ENCODE measurements around the gene PTPRN2.

Gene PTPRN2

DNA sequence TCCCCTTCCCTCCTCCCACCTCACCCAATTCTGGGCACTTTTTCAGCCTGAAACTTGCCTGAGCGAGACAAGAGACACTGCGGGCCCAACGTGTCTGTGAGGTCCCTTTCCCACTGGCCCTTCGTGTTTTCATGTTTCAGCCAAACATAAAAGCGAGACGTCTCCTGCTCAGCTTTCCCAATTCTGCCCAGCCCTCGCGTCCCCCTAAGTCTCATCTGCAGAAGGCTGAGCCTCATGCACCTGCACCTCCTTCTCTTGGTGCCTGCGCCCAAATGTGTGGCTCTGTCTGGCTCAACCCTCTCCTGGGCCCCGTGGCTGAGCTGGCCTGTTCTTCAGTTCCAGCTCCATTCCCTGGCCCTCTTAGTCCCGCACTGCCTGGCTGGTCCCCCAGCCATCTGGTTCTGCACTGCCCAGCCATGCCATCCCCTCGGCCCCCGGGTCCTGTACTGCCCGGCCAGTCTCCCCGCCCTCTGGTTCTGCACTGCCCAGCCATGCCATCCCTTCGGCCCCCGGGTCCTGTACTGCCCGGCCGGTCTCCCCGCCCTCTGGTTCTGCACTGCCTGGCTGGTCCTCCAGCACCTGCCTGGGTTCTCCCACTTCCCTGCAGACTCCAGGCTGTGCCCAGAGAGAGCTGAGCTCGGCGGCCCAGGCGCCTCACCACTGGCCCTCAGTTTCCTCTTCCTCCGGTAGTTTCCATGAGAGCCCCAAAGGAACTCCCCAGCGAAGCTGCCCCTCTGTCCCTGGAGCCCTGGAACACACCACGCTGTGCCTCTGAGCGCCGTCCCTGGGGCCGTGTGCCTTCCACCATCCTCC is 1026.7 kb downstream of the PTPRN2 start:
- no peak for DNase-seq (ENCODE audit: extremely low read depth, low read depth)
- TF ChIP-seq, protein P1, sequence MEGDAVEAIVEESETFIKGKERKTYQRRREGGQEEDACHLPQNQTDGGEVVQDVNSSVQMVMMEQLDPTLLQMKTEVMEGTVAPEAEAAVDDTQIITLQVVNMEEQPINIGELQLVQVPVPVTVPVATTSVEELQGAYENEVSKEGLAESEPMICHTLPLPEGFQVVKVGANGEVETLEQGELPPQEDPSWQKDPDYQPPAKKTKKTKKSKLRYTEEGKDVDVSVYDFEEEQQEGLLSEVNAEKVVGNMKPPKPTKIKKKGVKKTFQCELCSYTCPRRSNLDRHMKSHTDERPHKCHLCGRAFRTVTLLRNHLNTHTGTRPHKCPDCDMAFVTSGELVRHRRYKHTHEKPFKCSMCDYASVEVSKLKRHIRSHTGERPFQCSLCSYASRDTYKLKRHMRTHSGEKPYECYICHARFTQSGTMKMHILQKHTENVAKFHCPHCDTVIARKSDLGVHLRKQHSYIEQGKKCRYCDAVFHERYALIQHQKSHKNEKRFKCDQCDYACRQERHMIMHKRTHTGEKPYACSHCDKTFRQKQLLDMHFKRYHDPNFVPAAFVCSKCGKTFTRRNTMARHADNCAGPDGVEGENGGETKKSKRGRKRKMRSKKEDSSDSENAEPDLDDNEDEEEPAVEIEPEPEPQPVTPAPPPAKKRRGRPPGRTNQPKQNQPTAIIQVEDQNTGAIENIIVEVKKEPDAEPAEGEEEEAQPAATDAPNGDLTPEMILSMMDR (IDR thresholded peaks at IDR 0.05; ENCODE audit: low read depth, low read length): no peak

DNA sequence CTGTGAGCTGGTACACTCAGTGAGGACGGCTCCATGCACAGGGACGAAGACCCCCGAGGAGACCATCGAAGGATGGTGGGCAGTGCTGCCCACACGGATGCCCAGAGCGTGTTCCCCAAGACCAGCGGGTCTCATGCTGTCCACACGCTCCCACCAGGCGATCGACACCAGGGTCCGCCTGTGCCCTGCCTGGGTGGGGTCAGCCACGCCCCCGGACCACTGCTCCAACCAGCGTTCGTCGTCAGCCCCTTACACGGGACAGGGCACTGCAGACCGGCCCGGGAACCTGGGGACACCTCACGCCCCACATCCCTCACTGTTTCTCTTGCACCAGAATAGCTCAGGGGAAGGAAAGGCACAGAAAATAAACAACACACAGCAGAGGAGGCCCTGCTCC is 1027.4 kb downstream of the PTPRN2 start:
- DNase-seq (ENCODE audit: extremely low read depth, low read depth): no peak
- TF ChIP-seq, protein P1 (IDR thresholded peaks at IDR 0.05; ENCODE audit: low read depth, low read length): no peak

DNA sequence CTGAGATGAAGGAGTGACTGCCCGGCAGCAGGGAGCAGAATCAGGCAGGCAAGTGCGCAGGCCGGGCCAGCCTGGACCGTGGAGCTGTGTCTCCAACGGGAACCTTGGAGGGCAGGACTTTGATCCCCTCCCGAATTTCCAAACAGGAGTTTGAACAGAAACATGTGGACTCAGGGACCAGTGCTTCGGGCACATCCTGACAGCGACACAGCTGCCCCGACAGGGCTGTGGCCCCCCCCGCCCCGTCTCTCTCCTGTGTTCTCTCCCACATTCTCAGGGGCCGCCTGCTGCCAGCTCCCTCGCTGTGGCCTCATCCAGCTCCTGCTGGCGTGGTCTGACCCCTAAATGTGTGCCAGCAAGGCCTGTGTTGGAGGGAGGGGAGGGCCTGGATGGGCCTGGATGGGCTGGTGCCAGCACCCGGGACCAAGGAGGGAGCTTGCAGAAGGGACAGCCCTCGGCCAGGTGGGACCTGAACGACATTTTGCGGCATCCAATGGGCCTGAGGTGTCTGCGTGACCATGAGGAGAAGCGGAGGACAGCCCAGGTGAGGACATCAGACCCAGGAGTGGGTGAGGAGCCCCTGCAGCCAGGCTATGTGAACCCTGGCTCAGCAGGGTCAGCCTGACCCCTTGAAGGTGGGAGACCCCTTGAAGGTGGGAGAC is 1027.9 kb downstream of the PTPRN2 start:
- DNase-seq (ENCODE audit: extremely low read depth, low read depth): no peak
- TF ChIP-seq, protein P1 (IDR thresholded peaks at IDR 0.05; ENCODE audit: low read depth, low read length): no peak

DNA sequence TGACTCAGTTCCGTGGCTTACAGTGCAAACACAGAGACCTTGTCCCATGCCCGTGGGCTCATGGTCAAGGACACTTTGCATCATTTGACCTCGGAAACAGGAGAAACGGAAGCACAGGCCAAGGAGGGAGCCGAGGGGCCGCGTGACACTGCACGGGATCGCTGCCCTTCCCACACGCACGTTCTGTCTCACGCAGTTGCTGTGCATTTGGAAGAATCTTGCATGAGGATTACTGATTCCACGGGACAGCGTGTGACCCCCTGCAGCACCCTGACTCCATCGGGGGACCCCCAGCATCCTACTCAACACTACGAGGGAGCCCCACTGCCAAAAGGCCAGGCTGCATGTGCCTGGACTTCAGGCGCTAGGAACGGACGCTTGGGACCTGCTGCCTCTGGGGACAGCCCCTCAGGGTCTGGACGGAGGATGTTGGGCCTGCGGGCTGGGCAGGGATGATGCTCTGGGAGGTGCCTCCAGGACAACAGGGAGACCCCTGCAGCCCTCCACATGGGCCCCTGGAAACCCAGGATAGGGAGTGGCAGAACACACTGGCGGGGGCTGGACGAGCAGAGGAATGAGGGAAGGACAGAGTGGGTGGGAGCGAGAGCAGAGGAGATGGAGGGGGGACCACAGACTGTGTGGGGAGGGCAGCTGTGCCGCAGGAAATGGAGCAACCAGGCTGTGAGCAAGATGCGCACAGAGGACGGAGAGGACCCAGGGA is 1028.6 kb downstream of the PTPRN2 start:
- no peak for DNase-seq (ENCODE audit: extremely low read depth, low read depth)
- TF ChIP-seq, protein P1 (IDR thresholded peaks at IDR 0.05; ENCODE audit: low read depth, low read length): no peak

DNA sequence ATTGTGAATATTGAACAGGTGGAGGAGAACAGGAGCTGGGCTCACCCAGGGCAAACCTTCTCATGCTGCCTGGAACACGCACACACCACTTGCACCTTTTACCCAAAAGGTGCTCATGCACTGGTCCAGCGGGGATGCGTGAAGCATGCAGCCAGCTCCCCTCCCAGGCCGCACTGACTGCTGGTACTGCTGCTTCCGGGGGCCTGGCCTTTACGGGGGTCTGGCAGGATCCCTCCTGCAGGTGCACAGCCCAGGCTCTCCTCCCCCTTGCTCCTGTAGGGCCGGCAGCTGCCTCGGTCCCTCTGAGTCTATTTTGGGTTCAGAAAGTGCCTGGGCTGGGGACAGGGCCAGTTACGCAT is 1029.1 kb downstream of the PTPRN2 start:
- TF ChIP-seq, protein P1 (IDR thresholded peaks at IDR 0.05; ENCODE audit: low read depth, low read length): no peak
- no peak for DNase-seq (ENCODE audit: extremely low read depth, low read depth)

DNA sequence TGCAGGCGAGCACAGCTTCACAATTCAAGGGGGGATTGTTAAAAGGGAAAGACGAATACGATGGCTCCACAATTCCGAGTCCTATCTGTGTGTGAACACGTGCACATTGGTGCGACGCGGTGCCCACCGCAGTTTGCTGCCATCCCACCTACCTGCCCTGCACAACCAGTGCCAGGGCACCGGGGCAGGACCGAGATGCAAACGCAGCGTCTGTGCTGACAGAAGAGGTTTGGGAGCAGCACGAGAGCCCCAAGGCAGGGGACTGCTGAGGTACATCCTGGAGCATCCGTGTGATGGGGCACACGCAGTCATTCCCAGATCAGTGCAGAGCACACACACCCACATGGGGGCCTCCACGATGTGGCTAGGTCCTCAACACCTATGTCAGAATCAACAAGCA is 1029.6 kb downstream of the PTPRN2 start:
- TF ChIP-seq, protein P1 (IDR thresholded peaks at IDR 0.05; ENCODE audit: low read depth, low read length): no peak
- DNase-seq (ENCODE audit: extremely low read depth, low read depth): no peak

DNA sequence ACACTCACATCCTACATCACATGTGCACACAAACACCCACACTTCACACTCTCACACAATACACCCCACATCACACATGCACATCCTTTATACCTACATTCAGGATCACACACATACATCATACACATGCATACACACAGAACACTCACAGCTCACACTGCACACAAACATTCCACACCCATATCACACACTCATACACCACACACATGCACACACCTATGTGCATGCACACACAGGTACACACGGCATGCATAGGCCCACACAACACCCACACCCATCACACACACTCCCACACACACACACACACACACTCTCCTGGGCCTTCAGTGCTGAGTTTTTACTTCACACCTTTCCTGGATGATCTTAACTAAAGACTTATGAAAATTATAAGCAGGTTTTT is 1030.4 kb downstream of the PTPRN2 start:
- DNase-seq (ENCODE audit: extremely low read depth, low read depth): no peak

More for the DNA sequence above, 1030.4 kb downstream of the PTPRN2 start:
- TF ChIP-seq, protein P1 (IDR thresholded peaks at IDR 0.05; ENCODE audit: low read depth, low read length): no peak

Measured in AG09319 (cell line).